LNCaP clone FGC (cell line): ENCODE data around the gene CKMT2.

Experiments
- DNase-seq: peaks from one replicate; pipeline ENCODE4 v3.0.0-alpha.2; 2011; ENCODE audit warnings: low read depth
- H3K4me3 ChIP-seq: 2 replicates; pipeline ENCODE4 v1.5.1; 2011; ENCODE audit warnings: mild to moderate bottlenecking, low read depth, low read length, control low read depth
- CTCF ChIP-seq: IDR thresholded peaks from 2 replicates; pipeline ENCODE4 v1.5.1; 2012; ENCODE audit warnings: mild to moderate bottlenecking; ENCODE audit not compliant: control insufficient read depth, insufficient read depth; ENCODE audit errors: extremely low read depth

Gene CKMT2

GRCh38 chr5:81245871-81246235, 12.7 kb downstream of the CKMT2 start:
- H3K4me3 ChIP-seq = no peak overlapping the region
- TF ChIP-seq CTCF = no peak
- no peak for DNase-seq

- no peak for DNase-seq
- no peak overlapping the region for H3K4me3 ChIP-seq
- no peak for TF ChIP-seq CTCF
Measured at GRCh38 chr5:81246697-81247096, 13.6 kb downstream of the CKMT2 start.

GRCh38 chr5:81247441-81247972, 14.4 kb downstream of the CKMT2 start:
- no peak for TF ChIP-seq CTCF
- no peak for DNase-seq
- no peak overlapping the region for H3K4me3 ChIP-seq

GRCh38 chr5:81249240-81249639, 16.1 kb downstream of the CKMT2 start:
- no peak for DNase-seq
- TF ChIP-seq CTCF = no peak
- no peak overlapping the region for H3K4me3 ChIP-seq

GRCh38 chr5:81250004-81250403, 16.9 kb downstream of the CKMT2 start:
- no peak for TF ChIP-seq CTCF
- no peak for DNase-seq
- H3K4me3 ChIP-seq = no peak overlapping the region

GRCh38 chr5:81251922-81252321, 18.8 kb downstream of the CKMT2 start:
- no peak for TF ChIP-seq CTCF
- DNase-seq = no peak
- no peak overlapping the region for H3K4me3 ChIP-seq

- no peak overlapping the region for H3K4me3 ChIP-seq
- DNase-seq = no peak
- no peak for TF ChIP-seq CTCF
Measured at GRCh38 chr5:81252904-81253303, 19.8 kb downstream of the CKMT2 start.
